Measurements from ENCODE around the gene GREB1L.

GRCh38 chr18:21291106-21291505 is 49.1 kb downstream of the GREB1L start:
- TF ChIP-seq CTCF (IDR thresholded peaks at IDR 0.05) (no peak), EZH2 (IDR thresholded peaks at IDR 0.05; ENCODE audit: borderline replicate concordance, insufficient read depth, low read depth, low read length, poor library complexity, severe bottlenecking) (no peak)

Data from B cell (primary cell).